RCC 7860 (cell line): ENCODE data around the gene RAB36.

Experiments used
- DNase-seq: peaks from one replicate; pipeline ENCODE4 v3.0.0-alpha.2; 2015; ENCODE audit warnings: low spot score
- FAIRE-seq: peaks from 2 replicates; lab custom pipeline; 2012; peaks lifted over from hg19 to GRCh38; lab: Jason Lieb, UNC

The RAB36 gene

GRCh38 chr22:23156286-23156685, 11.0 kb downstream of the RAB36 start:
- FAIRE-seq (no peak), DNase-seq (no peak)

- no peak for FAIRE-seq
- DNase-seq, result no peak
Observed at GRCh38 chr22:23157560-23158515, 12.6 kb downstream of the RAB36 start.

GRCh38 chr22:23158516-23159290, 13.4 kb downstream of the RAB36 start:
- DNase-seq, result no peak
- FAIRE-seq, result no peak

GRCh38 chr22:23159291-23159630, 14.0 kb downstream of the RAB36 start:
- no peak for FAIRE-seq
- DNase-seq, result no peak

GRCh38 chr22:23161029-23161428, 15.8 kb downstream of the RAB36 start:
- FAIRE-seq, result no peak

GRCh38 chr22:23161574-23161973, 16.3 kb downstream of the RAB36 start:
- FAIRE-seq (no peak), DNase-seq (no peak)

More at GRCh38 chr22:23161029-23161428, 15.8 kb downstream of the RAB36 start:
- no peak for DNase-seq

GRCh38 chr22:23163665-23164064, 18.4 kb downstream of the RAB36 start:
- DNase-seq, result no peak
- no peak for FAIRE-seq

- no peak for FAIRE-seq
- no peak for DNase-seq
Observed at GRCh38 chr22:23164091-23164490, 18.8 kb downstream of the RAB36 start.

- FAIRE-seq (no peak), DNase-seq (no peak)
Observed at GRCh38 chr22:23166042-23166831, 21.0 kb downstream of the RAB36 start.

GRCh38 chr22:23166841-23167616, 21.8 kb downstream of the RAB36 start:
- DNase-seq, result no peak
- FAIRE-seq, result no peak

GRCh38 chr22:23168391-23169042, 23.2 kb downstream of the RAB36 start:
- DNase-seq, result no peak
- no peak for FAIRE-seq

GRCh38 chr22:23169043-23169406, 23.7 kb downstream of the RAB36 start:
- FAIRE-seq (no peak), DNase-seq (no peak)

GRCh38 chr22:23175817-23176644, 30.8 kb downstream of the RAB36 start:
- no peak for DNase-seq
- FAIRE-seq, result no peak

GRCh38 chr22:23176645-23177027, 31.4 kb downstream of the RAB36 start:
- DNase-seq (no peak), FAIRE-seq (no peak)

GRCh38 chr22:23177197-23177596, 31.9 kb downstream of the RAB36 start:
- DNase-seq (no peak), FAIRE-seq (no peak)

GRCh38 chr22:23178512-23179254, 33.4 kb downstream of the RAB36 start:
- peak; percentile 29 for DNase-seq
- no peak for FAIRE-seq

- FAIRE-seq (no peak), DNase-seq (peak; percentile 9)
Observed at GRCh38 chr22:23179381-23180299, 34.4 kb downstream of the RAB36 start.
